Thoracic aorta (tissue), 2 donors: ENCODE data around the gene AACS. TPM values are rescaled to one million over a fixed set of nuclear protein-coding genes. Genes with fewer than 3 reads are reported as not detected.

Experiments used
- ATAC-seq: fragments of 150-250 bp; one replicate; pipeline ENCODE4 v1.8.0; 2017; ENCODE audit warnings: low read depth; ENCODE audit not compliant: insufficient number of reproducible peaks, low FRiP score
- DNase-seq: peaks from one replicate; pipeline ENCODE4 v3.0.0-alpha.2; 2020; ENCODE audit warnings: low spot score
- H3K27ac ChIP-seq, 2 donors: fragments of 200-600 bp; sonication (generic); 1 replicate in 1 of 2; 2 replicates in 1 of 2; pipeline ENCODE4 v1.5.1; 2016; ENCODE audit warnings: mild to moderate bottlenecking in 2 of 2, moderate library complexity in 2 of 2
- H3K27me3 ChIP-seq: fragments of 200-600 bp; sonication (generic); replicated peaks from 2 replicates; pipeline ENCODE4 v1.6.0; 2016; ENCODE audit warnings: mild to moderate bottlenecking; ENCODE audit not compliant: insufficient read depth
- H3K36me3 ChIP-seq: fragments of 200-600 bp; sonication (generic); one replicate; pipeline ENCODE4 v1.5.1; 2016
- H3K4me1 ChIP-seq, 2 donors: fragments of 200-600 bp; sonication (generic); 1 replicate in 1 of 2; 2 replicates in 1 of 2; pipeline versions ENCODE4 v1.5.1 to v1.6.0; 2016; ENCODE audit warnings: low read depth in 2 of 2, mild to moderate bottlenecking in 1 of 2; ENCODE audit not compliant: control insufficient read depth in 1 of 2
- H3K4me3 ChIP-seq: fragments of 200-600 bp; sonication (generic); 2 replicates; pipeline ENCODE4 v1.5.1; 2016; ENCODE audit warnings: mild to moderate bottlenecking
- H3K9me3 ChIP-seq: fragments of 200-600 bp; sonication (generic); 2 replicates; pipeline ENCODE4 v1.5.1; 2016
- total RNA-seq, 2 donors: library from RNA; depleted of rRNA; stranded (reverse); fragments of >200 nt; gene quantifications; one replicate each; pipeline versions ENCODE4 v1.1.0 to v1.2.3, GENCODE V29; 2016
- TF ChIP-seq, protein P1 (sequence below): fragments of 200-600 bp; sonication (generic); IDR thresholded peaks from one replicate; pipeline ENCODE4 v1.5.1; 2019; ENCODE audit warnings: antibody characterized with exemption

The AACS gene
- total RNA-seq, 2 donors from 2014 or later = 14.1 to 14.7 TPM

DNA sequence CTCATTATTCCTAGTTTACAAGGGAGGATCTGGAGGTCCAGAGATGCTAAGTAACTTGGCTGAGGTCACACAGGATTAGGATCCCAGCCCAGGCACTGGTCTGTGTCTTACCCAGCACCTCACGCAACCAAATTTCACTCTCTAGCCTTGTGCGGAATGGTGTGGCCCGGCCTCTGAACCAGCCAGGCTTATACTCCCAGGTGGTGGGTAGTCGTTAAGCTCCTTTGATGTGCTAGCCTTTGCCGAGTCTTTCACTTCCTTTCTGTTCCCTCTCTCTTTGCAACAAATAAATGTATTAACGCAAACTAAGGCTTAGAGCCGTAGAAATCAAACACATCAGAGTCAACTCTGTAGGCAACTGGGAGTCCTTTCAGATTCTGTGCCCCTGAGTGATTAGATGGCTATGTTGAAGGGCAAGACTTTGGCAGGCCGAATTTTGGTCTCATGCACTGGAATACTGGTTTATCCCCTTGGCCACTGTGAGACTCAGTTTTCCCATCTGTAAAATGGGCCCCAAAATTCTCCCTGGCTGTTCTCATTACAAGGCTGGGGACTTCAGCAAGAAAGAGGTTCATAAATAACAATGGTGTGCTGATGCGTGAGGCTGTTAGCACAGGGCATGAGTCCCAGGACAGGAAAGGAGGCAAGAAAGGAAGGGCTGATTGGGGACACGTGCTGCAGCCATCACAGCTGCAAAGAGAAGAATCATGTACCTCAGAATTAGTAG is 126.3 kb downstream of the AACS start:
- no peaks in the 10 kb centered on the region for H3K9me3 ChIP-seq
- ATAC-seq (no peak), DNase-seq (no peak)
- H3K4me3 ChIP-seq = no peak overlapping the region
- H3K27me3 ChIP-seq = peaks cover 4% of the 10 kb centered on the region
- H3K36me3 ChIP-seq = no peaks in the 10 kb centered on the region
- no peak overlapping the region for H3K27ac ChIP-seq
- peaks cover 0 to 16% of the 10 kb centered on the region in 2 donors for H3K4me1 ChIP-seq
- TF ChIP-seq, protein P1, sequence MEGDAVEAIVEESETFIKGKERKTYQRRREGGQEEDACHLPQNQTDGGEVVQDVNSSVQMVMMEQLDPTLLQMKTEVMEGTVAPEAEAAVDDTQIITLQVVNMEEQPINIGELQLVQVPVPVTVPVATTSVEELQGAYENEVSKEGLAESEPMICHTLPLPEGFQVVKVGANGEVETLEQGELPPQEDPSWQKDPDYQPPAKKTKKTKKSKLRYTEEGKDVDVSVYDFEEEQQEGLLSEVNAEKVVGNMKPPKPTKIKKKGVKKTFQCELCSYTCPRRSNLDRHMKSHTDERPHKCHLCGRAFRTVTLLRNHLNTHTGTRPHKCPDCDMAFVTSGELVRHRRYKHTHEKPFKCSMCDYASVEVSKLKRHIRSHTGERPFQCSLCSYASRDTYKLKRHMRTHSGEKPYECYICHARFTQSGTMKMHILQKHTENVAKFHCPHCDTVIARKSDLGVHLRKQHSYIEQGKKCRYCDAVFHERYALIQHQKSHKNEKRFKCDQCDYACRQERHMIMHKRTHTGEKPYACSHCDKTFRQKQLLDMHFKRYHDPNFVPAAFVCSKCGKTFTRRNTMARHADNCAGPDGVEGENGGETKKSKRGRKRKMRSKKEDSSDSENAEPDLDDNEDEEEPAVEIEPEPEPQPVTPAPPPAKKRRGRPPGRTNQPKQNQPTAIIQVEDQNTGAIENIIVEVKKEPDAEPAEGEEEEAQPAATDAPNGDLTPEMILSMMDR = no peak

DNA sequence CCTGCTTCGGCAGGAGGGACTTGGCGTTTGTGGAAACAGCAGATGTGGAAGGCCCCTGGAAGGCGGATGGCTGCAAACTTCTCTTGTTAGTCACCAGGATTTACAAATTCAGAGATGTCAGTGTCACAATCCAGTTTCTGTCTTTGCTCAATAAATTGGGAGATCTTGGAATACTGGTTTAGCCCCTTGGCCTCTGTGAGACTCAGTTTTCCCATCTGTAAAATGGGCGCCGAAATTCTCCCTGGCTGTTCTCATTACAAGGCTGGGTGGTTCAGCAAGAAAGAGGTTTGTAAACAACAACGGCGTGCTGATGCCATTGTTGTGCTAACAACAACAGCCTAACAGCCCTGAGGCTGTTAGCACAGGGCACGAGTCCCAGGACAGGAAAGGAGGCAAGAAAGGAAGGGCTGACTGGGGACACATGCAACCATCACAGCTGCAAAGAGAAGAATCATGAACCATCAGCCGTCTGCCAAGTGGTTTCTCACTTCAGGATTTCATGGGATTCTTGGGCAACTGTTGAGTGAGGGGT is 127.5 kb downstream of the AACS start:
- TF ChIP-seq, protein P1 = no peak
- Histone ChIP-seq H3K36me3 (no peaks in the 10 kb centered on the region), H3K4me3 (no peak overlapping the region), H3K27me3 (peaks cover 4% of the 10 kb centered on the region), H3K4me1 (peaks cover 0 to 5% of the 10 kb centered on the region in 2 donors), H3K27ac (no peak overlapping the region), H3K9me3 (no peaks in the 10 kb centered on the region)
- no peak for DNase-seq
- ATAC-seq = no peak

Other genes with a start within 250 kb of the AACS start
- 10 to 100 TPM in 1 of 2 donors, 1 to 10 TPM in 1; 8.8 to 13.1 TPM for gene SCARB1, start 201.6 kb upstream of the AACS start, total RNA-seq
- 1,000 to 10,000 TPM; 1,069 to 1,422 TPM for gene UBC, start 150.8 kb upstream of the AACS start, total RNA-seq
- gene DHX37, start 76.3 kb upstream of the AACS start, total RNA-seq = 10 to 100 TPM in 1 of 2 donors, 1 to 10 TPM in 1; 8.3 to 47.5 TPM
- 1 to 10 TPM; 4.3 to 4.4 TPM for gene BRI3BP, start 71.8 kb upstream of the AACS start, total RNA-seq
- 10 to 100 TPM in 1 of 2 donors, 1 to 10 TPM in 1; 4.5 to 10.7 TPM for gene TMEM132B, start 121.0 kb downstream of the AACS start, total RNA-seq